ENCODE results near the gene LUC7L.
"Not testable (repeated sequence)": the region's sequence is repeated elsewhere in the genome, so short reads cannot be mapped to it uniquely, and the experiment has no call there.

LUC7L gene

DNA sequence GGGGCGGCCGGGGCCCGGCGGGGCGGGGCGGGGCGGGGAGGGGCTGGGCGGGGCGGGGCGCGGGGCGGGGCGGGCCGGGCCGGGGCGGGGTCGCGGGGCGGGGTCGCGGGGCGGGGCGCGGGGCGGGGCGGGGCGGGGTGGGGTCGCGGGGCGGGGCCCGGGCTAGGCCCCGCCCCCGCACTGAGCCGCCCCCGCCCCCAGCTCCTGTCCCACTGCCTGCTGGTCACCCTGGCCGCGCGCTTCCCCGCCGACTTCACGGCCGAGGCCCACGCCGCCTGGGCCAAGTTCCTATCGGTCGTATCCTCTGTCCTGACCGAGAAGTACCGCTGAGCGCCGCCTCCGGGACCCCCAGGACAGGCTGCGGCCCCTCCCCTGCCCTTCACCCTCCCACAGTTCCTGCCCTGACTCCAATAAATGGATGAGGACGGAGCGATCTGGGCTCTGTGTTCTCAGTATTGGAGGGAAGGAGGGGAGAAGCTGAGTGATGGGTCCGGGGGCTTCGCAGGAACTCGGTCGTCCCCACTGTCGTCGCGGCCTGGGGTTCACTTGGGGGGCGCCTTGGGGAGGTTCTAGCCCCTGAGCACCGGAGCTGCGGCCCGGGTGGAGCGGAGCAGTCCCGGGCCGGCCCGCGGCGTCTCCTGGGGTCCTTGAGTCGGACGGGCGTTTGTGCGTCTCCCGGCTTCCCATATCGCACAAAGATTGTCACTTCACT, 64.3 kb downstream of the LUC7L start:
- DNase-seq (ENCODE audit: low spot score), result peak; percentile 37

DNA sequence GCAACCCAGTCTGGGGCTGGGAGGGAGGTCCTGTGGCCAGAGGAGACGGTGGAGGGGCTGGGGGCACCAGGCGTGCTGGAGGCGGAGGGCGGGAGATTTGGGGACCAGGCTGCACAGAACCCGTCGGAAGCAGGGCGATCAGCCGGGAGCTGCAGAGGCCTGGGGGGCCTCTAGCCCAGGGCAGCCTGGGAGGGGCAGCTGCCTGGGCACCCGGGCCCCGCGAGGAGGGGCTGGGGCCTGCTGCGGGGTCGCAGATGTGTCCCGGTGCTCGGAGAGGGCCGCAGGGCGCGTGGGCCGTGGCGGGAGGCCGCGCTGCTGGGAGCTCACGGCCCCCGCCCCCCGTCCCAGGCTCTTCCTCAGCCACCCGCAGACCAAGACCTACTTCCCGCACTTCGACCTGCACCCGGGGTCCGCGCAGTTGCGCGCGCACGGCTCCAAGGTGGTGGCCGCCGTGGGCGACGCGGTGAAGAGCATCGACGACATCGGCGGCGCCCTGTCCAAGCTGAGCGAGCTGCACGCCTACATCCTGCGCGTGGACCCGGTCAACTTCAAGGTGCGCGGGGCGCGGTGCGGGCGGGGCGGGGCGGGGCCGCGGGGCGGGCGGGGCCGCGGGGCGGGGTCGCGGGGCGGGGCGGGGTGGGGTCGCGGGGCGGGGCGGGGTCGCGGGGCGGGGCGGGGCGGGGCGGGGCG, 65.0 kb downstream of the LUC7L start:
- DNase-seq (ENCODE audit: low spot score), result not testable (repeated sequence)

DNA sequence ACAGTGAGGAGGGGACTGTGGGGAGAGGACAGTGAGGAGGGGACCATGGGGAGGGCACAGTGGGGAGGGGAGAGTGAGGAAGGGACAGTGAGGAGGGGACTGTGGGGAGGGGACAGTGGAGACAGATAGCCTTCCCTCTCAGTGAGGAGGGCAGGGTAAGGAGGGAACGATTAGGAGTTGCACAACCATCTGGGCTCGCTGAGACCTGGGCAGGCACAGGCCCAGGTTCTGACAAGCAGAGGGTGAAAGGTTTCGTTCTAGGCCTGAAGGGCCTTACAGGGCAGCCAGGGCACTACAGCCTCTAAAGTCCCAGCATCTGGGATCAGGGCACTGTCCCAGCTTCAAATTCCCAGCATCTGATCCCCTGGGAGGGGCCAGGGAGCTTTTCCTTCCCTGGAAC, 65.6 kb downstream of the LUC7L start:
- DNase-seq (ENCODE audit: low spot score), result not testable (repeated sequence)

- DNase-seq (ENCODE audit: low spot score), result not testable (repeated sequence)
Observed at GRCh38 chr16:163139-163538, 66.1 kb downstream of the LUC7L start.

GRCh38 chr16:162271-162991, 66.8 kb downstream of the LUC7L start:
- peak; percentile 8 for DNase-seq (ENCODE audit: low spot score)

GRCh38 chr16:160691-161190, 68.5 kb downstream of the LUC7L start:
- no peak for DNase-seq (ENCODE audit: low spot score)

GRCh38 chr16:160242-160641, 69.0 kb downstream of the LUC7L start:
- DNase-seq (ENCODE audit: low spot score), result not testable (repeated sequence)

DNA sequence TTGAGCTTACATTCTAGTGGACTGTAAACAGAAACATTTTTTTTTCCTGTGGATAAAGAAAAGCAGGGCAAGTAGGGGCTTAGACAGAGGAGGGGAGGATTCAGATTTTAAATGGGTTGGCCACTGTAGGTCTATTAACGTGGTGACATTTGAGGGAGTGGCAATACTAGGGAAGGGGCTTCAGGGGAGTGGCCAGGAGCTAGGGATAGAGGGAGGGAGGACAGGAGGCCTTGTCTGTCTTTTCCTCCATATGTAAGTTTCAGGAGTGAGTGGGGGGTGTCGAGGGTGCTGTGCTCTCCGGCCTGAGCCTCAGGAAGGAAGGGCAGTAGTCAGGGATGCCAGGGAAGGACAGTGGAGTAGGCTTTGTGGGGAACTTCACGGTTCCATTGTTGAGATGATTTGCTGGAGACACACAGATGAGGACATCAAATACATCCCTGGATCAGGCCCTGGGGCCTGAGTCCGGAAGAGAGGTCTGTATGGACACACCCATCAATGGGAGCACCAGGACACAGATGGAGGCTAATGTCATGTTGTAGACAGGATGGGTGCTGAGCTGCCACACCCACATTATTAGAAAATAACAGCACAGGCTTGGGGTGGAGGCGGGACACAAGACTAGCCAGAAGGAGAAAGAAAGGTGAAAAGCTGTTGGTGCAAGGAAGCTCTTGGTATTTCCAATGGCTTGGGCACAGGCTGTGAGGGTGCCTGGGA, 70.0 kb downstream of the LUC7L start:
- DNase-seq (ENCODE audit: low spot score), result no peak

DNA sequence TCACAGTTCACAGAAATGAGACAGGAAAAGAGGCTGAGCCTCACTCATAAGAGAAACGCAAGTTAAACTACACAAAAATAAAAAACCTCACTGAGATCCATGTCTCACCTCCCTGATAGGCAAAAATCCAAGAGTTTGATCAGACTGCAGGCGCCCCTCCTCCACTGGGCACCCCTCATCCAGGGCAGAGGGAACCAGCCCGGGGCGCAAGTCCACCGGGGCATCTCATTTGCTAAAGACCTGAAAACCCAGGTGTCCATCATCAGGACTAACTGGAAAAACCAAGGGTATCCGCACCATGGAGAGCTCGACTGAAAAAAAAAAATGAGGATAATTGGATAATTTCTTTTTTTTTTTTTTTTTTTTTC, 74.2 kb downstream of the LUC7L start:
- no peak for DNase-seq (ENCODE audit: low spot score)

- DNase-seq (ENCODE audit: low spot score), result no peak
Observed at GRCh38 chr16:154217-155030, 74.8 kb downstream of the LUC7L start.

DNA sequence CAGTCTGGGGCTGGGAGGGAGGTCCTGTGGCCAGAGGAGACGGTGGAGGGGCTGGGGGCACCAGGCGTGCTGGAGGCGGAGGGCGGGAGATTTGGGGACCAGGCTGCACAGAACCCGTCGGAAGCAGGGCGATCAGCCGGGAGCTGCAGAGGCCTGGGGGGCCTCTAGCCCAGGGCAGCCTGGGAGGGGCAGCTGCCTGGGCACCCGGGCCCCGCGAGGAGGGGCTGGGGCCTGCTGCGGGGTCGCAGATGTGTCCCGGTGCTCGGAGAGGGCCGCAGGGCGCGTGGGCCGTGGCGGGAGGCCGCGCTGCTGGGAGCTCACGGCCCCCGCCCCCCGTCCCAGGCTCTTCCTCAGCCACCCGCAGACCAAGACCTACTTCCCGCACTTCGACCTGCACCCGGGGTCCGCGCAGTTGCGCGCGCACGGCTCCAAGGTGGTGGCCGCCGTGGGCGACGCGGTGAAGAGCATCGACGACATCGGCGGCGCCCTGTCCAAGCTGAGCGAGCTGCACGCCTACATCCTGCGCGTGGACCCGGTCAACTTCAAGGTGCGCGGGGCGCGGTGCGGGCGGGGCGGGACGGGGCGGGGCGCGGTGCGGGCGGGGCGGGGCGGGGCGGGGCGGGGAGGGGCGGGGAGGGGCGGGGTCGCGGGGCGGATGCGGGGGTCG, 75.6 kb downstream of the LUC7L start:
- DNase-seq (ENCODE audit: low spot score), result not testable (repeated sequence)

DNA sequence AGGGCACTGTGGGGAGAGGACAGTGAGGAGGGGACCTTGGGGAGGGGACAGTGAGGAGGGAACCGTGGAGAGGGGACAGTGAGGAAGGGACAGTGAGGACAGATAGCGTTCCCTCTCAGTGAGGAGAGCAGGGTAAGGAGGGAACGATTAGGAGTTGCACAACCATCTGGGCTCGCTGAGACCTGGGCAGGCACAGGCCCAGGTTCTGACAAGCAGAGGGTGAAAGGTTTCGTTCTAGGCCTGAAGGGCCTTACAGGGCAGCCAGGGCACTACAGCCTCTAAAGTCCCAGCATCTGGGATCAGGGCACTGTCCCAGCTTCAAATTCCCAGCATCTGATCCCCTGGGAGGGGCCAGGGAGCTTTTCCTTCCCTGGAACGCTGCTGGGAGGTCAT, 76.1 kb downstream of the LUC7L start:
- not testable (repeated sequence) for DNase-seq (ENCODE audit: low spot score)

GRCh38 chr16:152141-153128, 76.8 kb downstream of the LUC7L start, which contains the start of gene HBZ:
Gene HBZ, plus strand, starts transcription at chr16:152644. Its CDS starts 266 bp downstream, at chr16:152910.
- DNase-seq (ENCODE audit: low spot score), result no peak

DNA sequence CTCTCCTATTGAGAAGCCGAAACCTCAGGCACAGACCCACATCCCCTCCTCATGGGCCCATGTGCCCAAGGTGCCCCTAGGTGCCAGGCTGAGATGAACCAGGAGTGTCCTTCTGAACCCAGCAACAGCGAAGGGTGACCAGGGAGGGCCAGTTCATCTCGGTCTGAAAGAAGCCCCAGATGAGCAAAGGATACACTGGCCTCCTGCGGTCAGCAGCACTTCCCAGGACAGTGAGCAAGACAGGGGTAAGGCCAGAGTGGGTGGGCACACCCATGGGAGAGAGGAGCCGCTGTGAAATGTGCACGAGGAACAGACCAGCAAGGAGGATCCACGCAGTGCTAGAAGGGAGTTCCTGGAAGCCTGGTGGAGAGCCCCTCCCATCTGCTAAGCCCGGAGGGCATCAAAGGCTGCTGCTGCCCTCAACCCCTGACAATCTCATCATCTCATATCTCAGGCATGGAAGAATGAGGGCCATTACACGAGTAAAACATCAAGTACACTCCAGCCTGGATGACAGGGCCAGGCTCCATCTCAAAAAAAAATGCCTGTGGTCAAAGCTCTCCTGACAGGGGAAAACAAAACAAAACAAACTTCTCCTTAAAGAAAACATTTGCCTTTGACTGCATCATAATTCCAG, 80.1 kb downstream of the LUC7L start:
- no peak for DNase-seq (ENCODE audit: low spot score)

- no peak for DNase-seq (ENCODE audit: low spot score)
Observed at GRCh38 chr16:146646-147045, 82.6 kb downstream of the LUC7L start.

- no peak for DNase-seq (ENCODE audit: low spot score)
Observed at GRCh38 chr16:144797-145252, 84.4 kb downstream of the LUC7L start.

- DNase-seq (ENCODE audit: low spot score), result peak; percentile 35
Observed at GRCh38 chr16:143456-143855, 85.8 kb downstream of the LUC7L start.

DNA sequence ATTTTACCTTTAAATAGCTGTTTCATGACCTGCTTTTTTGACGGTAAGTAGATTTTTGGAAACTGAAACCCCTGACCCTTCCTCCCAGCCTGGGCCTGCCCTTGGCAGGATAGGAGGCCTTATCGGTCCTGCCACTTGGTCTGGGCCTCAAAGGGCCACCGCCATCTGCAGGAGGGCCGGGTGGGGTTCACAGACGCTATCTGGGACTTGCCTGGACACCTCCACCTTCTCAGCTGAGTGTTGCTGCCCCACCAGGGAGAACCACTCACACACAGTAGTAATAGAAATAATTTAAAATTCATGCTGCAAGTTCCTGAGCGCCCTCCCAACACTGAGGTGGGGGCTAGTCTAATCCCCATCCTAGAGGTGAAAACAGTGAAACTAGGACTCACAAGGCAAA, 86.2 kb downstream of the LUC7L start:
- DNase-seq (ENCODE audit: low spot score), result no peak
